PC-9 (cell line): ENCODE measurements around the gene FAM163B.

Source experiments
- EZH2 ChIP-seq: fragments of 200-600 bp; sonication (generic); IDR thresholded peaks from 2 replicates; pipeline ENCODE4 v1.8.0; 2017; ENCODE audit warnings: antibody characterized with exemption, low read depth
- TF ChIP-seq, protein P1 (sequence below): fragments of 200-600 bp; sonication (generic); conservative IDR thresholded peaks from 2 replicates; pipeline ENCODE4 v1.6.1; 2017; ENCODE audit warnings: mixed run types, antibody characterized with exemption, mild to moderate bottlenecking, moderate library complexity

DNA sequence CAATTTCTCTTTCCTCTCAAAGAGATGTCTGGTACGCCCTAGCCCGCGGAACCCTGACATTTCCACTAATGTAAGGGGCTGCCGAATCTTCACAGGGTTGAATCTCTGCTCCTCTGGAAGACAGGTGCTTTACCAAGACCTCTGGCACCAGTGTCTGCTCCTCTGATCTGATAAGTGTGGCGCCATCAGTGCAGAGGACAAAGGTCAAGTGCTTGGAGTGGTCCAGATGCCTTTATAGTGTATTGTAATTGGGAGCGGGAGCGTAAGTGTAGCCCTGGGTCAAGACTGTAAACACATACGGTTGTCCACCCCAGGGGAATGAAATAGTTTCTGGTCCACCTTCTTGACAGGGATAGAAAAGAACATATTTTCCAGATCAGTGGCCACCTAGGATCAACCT is 57.0 kb downstream of the FAM163B start:
- TF ChIP-seq, protein P1, sequence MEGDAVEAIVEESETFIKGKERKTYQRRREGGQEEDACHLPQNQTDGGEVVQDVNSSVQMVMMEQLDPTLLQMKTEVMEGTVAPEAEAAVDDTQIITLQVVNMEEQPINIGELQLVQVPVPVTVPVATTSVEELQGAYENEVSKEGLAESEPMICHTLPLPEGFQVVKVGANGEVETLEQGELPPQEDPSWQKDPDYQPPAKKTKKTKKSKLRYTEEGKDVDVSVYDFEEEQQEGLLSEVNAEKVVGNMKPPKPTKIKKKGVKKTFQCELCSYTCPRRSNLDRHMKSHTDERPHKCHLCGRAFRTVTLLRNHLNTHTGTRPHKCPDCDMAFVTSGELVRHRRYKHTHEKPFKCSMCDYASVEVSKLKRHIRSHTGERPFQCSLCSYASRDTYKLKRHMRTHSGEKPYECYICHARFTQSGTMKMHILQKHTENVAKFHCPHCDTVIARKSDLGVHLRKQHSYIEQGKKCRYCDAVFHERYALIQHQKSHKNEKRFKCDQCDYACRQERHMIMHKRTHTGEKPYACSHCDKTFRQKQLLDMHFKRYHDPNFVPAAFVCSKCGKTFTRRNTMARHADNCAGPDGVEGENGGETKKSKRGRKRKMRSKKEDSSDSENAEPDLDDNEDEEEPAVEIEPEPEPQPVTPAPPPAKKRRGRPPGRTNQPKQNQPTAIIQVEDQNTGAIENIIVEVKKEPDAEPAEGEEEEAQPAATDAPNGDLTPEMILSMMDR: no peak
- no peak for TF ChIP-seq EZH2
